HT-29 (cell line): ENCODE measurements around the gene HLA-A. TPM values are rescaled to one million over a fixed set of nuclear protein-coding genes. Genes with fewer than 3 reads are reported as not detected.
"Not testable (repeated sequence)": the region's sequence is repeated elsewhere in the genome, so short reads cannot be mapped to it uniquely, and the experiment has no call there.

Experiments used
- DNase-seq: peaks from one replicate; pipeline ENCODE4 v3.0.0-alpha.2; 2015; ENCODE audit warnings: low spot score
- total RNA-seq: library from RNA; depleted of rRNA; stranded (reverse); fragments of >200 nt; shearing (Covaris generic); gene quantifications from 2 replicates; pipeline ENCODE4 v1.2.3, GENCODE V29; 2014

Gene HLA-A
- total RNA-seq, 1 experiment from 2014 or later: 856 TPM

DNA sequence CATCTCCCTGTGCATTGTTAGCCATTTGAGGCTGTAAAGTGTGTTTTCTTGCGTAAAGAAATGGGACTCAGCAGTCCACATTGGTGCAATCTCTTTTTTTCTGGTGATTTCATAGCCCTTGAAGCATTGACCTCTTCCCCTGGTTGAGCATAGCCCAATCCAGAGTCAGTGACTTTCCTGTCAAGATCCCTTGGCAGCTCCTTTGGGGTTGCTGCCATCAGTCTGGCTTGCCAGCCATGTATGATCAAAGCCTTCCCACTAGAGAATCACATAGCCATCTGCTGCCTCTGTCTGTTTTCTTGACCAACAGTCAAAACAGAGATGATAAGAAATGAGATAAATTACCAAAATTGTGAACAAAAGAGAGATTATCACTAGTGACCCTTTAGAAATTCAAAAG lies 19.6 kb downstream of the HLA-A start:
- no peak for DNase-seq

DNA sequence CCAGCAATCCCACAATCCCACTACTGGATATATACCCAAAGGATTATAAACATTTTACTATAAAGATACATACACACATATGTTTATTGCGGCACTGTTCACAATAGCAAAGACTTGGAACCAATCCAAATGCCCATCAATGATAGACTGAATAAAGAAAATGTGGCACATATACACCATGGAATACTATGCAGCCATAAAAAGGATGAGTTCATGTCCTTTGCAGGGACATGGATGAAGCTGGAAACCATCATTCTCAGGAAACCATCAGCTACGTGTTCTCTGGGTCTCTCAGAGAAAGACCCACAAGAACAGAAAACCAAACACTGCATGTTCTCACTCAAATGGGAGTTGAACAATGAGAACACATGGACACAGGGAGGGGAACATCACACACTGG lies 21.4 kb downstream of the HLA-A start:
- DNase-seq: not testable (repeated sequence)

DNA sequence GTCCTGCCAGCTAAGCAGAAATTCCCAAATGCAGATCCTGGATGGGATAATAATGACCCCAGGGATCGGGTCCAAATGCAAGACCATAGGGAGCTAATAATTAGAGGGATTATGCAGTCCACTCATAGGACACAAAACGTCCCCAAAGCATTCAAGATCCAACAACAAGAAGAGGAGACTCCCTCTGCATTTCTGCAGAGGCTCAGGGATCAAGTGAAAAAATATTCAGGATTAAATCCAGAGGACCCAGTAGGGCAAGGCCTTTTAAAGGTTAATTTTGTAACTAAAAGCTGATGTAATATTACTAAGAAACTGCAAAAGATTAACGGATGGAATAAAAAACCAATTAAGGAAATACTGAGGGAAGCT lies 22.2 kb downstream of the HLA-A start:
- no peak for DNase-seq

DNA sequence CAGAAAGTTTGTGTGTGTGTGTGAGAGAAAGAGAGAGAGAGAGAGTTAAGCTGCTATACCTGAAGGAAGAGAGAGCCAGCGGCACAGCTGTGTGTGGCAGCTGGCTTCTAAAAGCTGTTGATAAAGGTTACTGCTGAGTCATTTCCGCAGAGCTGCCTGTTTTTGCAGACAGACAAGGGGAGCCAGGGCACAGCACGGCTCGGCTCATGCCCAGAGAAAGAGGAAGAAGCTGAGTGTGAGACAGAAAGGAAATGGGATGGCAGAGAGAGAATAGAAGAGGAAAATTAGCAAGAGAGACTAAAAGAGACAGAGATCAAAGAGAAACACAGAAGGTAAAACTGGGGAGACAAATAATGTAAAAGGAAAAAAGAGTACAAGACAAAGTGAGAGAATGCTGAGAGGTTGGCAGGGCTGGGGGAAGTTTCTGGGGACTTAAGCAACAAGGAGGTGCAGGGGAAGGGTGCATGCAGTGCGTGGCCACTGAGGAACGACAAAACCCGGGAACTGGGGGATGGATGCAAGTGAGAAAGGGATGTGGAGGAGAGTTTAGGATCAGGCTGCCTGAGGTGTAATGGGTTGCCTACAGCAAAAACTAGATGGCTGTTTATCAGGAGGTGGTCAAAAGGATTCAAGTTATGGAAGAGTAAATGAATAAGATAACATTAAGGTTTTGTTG lies 22.7 kb downstream of the HLA-A start:
- DNase-seq: peak; percentile 89

DNA sequence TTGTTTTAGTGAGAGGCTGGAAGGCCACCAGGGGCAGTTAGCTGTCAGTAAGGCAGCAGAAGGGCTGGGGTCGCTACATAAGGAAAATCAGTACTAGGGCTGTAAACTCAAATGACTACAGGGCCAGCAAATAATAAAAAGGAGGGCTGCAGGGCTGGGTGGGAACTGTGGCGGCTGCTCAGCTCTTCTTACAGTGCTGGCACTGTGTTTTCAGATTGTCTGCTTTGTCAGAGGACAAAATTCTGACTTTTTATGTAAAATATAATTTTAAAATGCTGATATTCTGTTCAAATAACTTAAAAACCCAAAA lies 23.2 kb downstream of the HLA-A start:
- no peak for DNase-seq

DNA sequence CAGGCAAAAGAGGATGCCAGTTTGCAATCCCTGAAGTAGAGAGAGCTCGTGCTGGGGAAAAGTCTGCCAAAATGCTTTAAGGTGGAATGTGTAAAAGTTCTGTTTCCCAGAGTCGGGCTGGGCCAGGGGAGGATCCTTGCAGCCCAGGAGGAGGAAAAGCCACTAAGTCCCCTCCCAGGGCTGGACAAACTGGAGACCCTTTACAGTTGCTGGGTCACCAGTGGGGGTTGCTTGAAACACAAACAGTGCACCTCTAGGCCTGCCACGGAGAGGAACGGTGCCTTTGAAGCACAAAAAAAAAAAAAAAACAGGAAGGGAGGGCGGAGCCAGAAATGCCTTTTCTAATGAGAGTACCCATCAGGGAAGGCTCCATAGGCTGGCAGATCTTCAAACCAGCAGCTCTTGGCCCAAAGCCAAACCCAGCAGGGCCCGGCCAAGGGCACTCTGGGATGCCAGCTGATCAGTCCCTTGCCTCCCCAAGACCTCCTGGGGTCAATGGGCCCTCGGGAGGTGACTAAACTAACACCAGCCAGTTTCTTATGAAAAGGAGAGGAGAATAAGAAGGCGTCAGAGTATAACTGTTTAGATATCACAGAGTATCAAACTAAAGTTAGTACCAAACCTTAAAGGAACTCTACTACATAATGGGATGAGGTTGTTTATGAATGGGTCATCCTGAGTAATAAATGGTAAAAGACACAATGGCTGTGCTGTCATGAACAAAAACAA lies 23.7 kb downstream of the HLA-A start:
- peak; percentile 97 for DNase-seq

DNA sequence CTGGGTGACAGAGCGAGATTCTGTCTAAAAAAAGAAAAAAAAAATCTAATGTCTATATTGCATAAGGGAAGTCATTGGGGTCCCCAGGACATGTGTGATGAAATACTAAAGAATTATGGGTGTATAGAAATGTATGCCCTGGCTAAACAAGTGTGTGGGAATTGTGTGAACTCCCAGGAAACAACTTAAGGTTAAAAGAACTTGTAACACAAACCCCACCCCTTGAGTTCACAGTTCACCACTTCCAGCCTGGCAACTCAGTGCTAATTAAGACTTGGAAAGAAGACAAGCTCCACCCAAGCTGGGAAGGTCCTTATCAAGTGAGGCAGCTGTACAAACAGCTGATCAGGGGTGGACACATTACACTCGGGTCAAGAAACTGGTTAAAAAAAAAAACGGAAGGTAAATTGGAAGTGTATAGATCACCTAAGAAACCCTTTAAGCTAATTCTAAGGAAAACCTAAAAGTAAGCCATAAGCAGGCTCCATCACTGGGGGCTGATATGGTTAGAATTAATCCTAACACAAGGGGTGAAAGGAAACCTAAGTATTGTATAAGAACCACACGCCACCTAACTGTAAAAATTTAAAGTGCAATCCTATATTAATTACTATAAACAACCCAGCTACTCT lies 25.2 kb downstream of the HLA-A start:
- DNase-seq: peak; percentile 87

DNA sequence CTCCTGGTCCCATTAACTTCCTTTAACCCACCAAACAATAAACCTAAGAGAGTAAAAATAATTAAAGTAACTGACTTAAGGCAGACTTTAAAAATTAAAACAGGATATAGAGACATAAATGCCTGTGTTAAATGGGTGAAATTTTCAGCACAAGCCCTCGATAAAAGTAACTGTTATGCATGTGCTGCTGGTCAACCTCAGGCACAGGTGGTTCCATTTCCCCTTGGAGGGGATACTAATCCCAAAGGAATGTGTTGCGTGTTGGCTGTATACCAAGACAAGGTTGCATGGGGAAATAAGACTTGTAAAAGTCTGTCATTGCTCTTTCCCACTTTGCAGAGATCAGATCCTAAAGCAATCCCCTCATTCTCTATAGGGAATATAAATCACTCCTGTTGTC lies 25.8 kb downstream of the HLA-A start:
- DNase-seq: peak; percentile 72

DNA sequence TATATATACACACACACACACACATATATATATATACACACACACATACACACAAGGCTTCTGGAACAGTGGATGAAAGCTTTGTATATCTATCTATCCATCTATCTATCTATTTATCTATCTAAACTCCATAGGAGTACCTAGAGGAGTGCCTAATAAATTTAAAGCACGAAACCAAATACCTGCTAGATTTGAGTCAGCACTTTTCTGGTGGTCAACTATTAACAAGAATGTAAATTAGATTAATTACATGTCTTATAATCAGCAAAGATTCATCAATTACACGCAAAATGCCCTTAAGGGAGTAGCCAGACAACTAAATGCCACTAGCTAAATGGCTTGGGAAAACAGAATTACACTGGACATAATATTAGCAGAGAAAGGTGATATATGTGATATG lies 26.6 kb downstream of the HLA-A start:
- DNase-seq: no peak

DNA sequence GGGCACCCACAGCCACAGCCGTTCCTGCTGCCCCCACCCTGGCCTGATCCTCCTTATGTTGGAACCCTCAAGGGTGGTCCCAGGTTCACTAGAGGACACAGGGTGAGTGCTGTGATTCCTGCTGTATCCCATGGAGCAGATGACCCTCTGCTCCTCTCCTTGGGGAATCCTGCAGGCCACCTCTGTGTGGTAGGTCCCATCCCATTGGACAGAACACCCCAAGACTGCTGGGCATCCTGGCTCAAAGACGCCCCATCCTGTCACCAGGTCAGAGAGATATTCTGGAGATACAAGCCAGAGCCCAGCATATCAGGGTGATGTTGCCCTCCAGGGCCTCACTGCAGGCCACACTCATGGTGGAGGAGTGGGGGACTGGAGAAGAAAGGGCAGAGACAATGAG lies 28.4 kb downstream of the HLA-A start:
- no peak for DNase-seq

DNA sequence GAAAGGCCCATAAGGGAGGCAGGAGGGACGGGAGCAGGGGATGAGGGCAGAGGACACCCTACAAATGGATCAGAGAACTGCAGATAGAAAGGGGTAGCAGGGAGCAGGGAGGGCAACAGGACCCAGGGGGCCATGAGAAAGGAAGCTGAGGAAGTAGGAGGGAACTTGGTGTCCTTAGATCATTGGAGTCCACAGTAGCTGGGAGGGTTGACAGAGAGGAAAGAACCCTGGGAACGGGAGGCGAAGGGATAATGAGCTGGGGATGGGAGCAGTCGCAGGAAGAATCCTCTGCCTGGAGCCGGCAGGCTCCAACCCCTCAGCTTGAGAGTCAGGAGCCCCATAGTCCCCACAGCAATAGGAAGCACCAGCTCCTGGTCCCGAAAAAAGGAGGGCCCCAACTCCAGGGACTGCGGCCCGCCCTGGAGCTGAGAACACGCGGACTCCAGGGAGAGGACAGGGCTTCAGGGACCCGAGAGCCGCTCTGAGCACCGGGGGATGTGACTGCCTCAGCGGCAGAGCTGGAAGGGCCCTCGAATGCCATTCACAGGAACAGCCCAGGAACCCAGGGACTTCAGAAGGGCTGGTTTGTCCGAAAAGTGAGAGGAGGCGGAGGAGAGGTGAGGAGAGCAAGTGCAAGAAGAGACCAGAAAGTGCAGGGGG lies 32.7 kb downstream of the HLA-A start:
- no peak for DNase-seq

DNA sequence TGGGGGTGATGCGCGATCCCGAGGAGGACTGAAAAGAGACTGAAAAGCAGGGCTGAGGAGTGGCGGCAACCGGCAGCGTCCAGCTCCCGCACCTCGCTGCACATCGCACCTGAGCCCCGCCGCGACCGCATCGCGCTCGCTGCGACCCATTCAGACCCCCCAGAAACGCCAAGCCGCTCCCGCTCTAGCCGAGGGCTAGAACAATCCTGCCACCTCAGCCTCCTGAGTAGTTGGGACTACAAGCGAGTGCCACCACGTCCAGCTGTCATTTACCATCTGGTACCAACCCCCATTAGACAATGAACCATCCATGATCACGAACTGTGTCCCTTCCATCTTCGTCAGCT lies 33.2 kb downstream of the HLA-A start:
- DNase-seq: no peak

DNA sequence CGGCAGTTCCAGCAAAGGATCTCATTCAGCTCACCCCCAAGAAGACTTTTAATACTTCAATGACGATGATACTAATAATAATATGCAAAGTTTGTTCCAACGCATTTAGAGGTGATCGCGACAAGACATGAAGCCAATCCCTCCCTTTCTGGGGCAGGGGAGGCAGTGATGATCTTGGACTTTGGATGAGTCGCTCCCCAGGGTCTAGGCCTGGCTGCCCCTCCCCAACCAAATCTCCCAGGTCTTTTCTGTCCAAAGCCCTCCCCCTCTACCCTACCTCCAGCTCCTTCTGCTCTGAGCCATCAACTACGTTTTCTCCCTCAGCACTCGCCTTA lies 33.9 kb downstream of the HLA-A start:
- DNase-seq: no peak

DNA sequence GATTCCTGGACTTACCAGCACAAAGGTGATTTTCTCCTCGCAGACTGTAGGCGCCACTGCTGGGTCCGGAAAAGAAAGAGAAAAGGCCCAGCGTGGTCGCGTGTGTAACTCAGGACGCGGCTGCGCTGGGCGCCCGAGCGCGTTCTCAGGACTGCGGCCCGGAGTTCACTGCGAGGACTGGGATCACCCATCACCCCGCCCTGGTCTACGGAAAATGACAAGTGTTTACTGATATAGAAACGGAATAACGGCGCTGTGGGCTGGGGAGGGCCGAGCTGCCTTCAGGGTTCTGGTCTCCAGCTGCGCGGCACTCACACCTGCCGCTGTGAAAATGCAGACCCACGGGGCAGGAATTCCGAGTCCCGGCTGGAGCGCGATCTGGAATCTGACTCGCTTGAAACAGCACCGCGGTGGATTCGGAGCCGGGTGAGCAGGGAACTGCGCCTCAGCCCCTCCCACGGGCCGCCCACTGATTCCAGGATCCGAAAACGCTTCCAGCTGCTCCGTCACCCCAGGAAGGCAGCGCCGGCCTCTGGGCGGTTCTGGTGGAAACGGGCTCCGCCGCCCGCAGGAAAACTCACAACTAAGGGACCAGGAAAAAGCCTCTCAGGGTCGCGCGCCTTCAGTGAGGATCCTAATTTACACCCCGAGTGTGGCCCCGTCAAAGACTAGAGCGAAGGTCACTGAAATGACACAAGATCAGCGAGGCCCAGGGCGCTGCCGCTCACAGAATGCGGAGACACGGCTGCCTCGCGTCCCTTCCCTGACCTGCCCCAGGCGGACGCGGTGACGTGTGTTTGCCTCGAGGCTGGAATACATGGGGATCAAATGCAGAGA lies 34.5 kb downstream of the HLA-A start:
- DNase-seq: peak; percentile 83

DNA sequence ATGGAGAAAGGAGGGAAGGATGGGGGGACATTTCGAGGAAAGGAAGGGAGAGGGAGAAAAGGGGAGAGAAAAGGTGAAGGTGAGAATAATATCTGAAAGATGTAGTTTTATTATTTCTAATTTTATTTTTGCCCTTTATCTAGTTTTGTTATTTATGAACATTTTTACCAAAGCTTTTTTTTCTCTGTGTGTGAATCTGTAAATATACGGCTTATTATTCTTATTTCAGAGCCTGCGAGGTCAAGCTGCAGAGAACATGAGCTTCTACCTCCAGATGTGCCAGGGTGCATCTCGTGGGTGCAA lies 35.0 kb downstream of the HLA-A start:
- DNase-seq: no peak

DNA sequence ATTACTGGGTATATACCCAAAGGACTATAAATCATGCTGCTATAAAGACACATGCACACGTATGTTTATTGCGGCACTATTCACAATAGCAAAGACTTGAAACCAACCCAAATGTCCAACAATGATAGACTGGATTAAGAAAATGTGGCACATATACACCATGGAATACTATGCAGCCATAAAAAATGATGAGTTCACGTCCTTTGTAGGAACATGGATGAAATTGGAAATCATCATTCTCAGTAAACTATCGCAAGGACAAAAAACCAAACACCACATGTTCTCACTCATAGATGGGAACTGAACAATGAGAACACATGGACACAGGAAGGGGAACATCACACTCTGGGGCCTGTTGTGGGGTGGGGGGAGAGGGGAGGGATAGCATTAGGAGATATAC lies 37.7 kb downstream of the HLA-A start:
- not testable (repeated sequence) for DNase-seq

DNA sequence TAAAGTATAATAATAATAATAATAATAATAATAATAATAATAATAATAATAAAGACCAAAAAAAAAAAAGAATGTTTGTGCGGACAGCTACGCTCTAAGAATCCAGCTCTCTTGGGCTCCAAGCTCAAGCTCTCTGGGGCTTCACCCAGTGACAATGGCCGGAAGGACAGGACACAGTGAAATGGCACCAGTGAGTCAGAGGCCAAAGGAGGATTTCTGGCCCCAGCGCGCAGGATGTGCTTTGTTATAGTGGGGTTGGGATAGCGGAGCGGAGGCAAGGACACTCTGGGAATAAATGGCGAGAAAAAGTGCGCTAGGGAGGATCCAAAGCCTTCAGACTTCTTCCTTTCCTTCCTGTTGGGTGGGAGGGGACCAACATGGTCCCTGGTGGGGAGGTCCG lies 38.2 kb downstream of the HLA-A start:
- no peak for DNase-seq

DNA sequence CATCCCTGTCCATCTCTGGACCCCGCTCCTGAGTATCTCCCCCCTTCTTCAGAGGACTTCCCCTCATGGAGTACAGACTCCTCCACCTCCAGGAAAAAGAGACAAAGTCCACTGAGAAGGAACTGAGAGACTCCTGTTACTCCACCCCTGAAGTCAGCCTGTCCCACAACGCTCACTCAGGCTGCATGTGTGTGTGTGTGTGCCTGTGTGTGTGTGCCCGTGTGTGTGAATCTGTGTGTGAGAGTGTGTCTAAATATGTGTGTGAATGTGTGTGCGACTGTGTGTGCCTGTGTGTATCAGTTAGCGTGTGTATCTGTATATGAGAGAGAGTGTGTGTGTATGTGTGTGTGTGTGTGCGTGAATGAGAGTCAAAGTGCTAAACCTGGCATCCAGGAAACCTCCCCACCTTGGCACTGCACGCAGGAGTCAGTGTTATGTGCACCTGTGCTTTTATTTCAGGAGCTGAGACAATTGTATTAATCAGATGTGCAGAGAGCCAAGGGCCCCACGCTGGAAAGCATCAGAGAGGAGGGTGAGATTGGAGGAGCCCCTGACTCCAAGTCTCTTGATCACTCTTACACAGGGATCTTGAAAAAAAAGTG lies 39.0 kb downstream of the HLA-A start:
- DNase-seq: peak; percentile 71

DNA sequence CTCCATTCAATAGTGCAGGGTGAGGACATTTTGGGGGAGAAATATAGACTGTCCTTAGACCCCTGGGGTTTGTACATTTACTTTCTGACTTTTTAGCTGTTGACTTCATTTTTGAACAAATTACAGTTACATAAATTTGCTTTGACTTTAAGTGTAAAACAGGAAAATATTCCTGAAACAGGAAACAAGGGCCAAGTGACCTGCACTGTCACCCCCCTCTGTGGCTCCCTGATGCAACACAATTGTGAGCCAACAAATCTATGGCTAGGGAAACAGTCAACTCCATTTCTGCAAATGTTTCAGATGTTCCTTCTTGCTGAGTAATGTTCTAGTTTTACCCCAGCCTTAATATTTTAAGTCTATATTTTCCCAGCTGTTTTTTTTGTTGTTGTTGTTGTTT lies 39.8 kb downstream of the HLA-A start:
- no peak for DNase-seq

DNA sequence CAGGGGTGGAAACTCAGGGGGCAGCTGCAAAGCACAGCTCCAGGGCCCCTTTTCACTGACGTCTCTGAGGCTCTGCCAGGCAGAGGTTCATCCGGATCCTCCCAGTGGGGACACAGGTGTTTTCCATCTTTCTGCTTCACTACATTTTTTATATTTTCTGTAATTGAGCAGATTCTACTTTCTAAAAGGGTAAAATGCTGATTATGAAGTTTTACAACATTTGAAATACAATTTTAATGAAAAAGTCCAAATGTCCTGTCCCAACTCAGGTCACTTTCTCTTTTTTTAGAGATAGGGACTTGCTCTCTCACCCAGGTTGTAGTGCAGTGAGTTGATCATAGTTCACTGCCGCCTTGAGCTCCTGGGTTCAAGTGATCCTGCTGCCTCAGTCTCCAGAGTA lies 41.9 kb downstream of the HLA-A start:
- DNase-seq: no peak

DNA sequence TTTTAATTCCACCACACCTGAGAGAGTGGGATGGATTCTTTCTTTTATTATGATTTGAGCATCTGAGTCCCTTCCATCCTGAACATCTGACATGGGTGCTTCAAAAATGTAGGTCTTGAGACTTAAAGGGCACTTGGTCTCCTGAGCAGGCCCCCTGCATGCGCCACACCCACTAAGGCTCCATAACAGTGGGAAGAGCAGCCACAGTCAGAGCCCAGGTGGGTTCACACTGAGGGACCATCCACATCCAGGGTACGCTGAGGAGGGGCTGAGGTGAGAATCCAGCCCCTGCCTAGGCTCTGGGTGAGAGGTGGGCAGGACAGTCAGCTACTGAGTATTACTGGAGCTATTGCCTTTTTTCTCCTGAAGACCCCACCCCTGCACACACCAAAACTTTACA lies 42.7 kb downstream of the HLA-A start:
- no peak for DNase-seq
